Measurements from ENCODE around the gene ARSK. TPM values are rescaled to one million over a fixed set of nuclear protein-coding genes. Genes with fewer than 3 reads are reported as not detected.

ARSK gene
- total RNA-seq, 1 experiment from 2014 or later = 8.5 TPM

- H3K79me1 ChIP-seq (ENCODE audit: insufficient read depth, low read depth, low read length, poor library complexity, severe bottlenecking) = no peaks in the 10 kb centered on the region
- H3K56ac ChIP-seq (ENCODE audit: insufficient read length, low read depth, low read length) = no peak overlapping the region
- no peak overlapping the region for H2BK20ac ChIP-seq (ENCODE audit: low read depth, low read length, poor library complexity, severe bottlenecking)
- H3K4me3 Mint-ChIP-seq = no peak overlapping the region
- H3T11ph ChIP-seq (ENCODE audit: low read length) = no peak overlapping the region
- peaks cover 9 to 13% of the 10 kb centered on the region in 2 experiments for H3K9me3 Mint-ChIP-seq
- no peak overlapping the region for H3K9ac ChIP-seq (ENCODE audit: extremely low read depth, insufficient read length, low read length)
- no peaks in the 10 kb centered on the region for H3K4me1 Mint-ChIP-seq
- no peak overlapping the region for H3K4me2 ChIP-seq (ENCODE audit: insufficient read depth, insufficient read length, low read length)
- no peak overlapping the region for H3K4ac ChIP-seq (ENCODE audit: low read depth, low read length)
- H3K27me3 Mint-ChIP-seq (ENCODE audit: low read depth) = peaks cover 2% of the 10 kb centered on the region
- DNase-seq = no peak
- H4K20me1 ChIP-seq (ENCODE audit: control insufficient read depth, insufficient read depth, insufficient read length) = no peaks in the 10 kb centered on the region
- no peak for TF ChIP-seq CTCF (conservative IDR thresholded peaks at IDR 0.05)
- H3K27ac ChIP-seq (ENCODE audit: insufficient read length, low read depth, low read length) = no peak overlapping the region
- no peak overlapping the region for H2BK120ac ChIP-seq (ENCODE audit: low read depth, low read length, poor library complexity, severe bottlenecking)
- no CpG with 5 or more reads among the region's 3 CpGs for WGBS (ENCODE audit: extremely low coverage, insufficient read length, low lambda C conversion rate)
- no peak overlapping the region for H2BK15ac ChIP-seq (ENCODE audit: low read depth, low read length)
- no peak overlapping the region for H2BK5ac ChIP-seq (ENCODE audit: insufficient read length, low read length)
- H4K5ac ChIP-seq (ENCODE audit: insufficient read length, low read depth, low read length) = no peak overlapping the region
- no peaks in the 10 kb centered on the region for H3K9me3 ChIP-seq (ENCODE audit: control insufficient read depth, low read depth, low read length)
- no peaks in the 10 kb centered on the region for H3K79me2 ChIP-seq (ENCODE audit: insufficient read depth, low read length)
- H2BK12ac ChIP-seq (ENCODE audit: insufficient read length, low read depth, low read length) = no peak overlapping the region
- no peak overlapping the region for H2AFZ ChIP-seq (ENCODE audit: low read length)
- no peak overlapping the region for H3K23ac ChIP-seq (ENCODE audit: insufficient read length, low read depth, low read length)
- no peak overlapping the region for H3K18ac ChIP-seq (ENCODE audit: insufficient read length, low read depth, low read length)
- H3K27ac Mint-ChIP-seq = no peak overlapping the region
- no peak overlapping the region for H3K14ac ChIP-seq (ENCODE audit: insufficient read depth, low read length)
- no peaks in the 10 kb centered on the region for H3K27me3 ChIP-seq (ENCODE audit: insufficient read depth, low read length)
- H4K8ac ChIP-seq (replicated peaks; ENCODE audit: insufficient read length, low read depth, low read length) = no peak overlapping the region
- H3K4me1 ChIP-seq (ENCODE audit: insufficient read depth, low read length) = no peaks in the 10 kb centered on the region
- H3K36me3 Mint-ChIP-seq (ENCODE audit: insufficient read depth in 1 of 3, low read depth in 3 of 3) = peaks cover 5 to 14% (median 5%) of the 10 kb centered on the region in 3 experiments; a peak in 5 of 7 replicates
- no peaks in the 10 kb centered on the region for H3K23me2 ChIP-seq (ENCODE audit: insufficient read length, low read depth, low read length, poor library complexity, severe bottlenecking)
- H2AK5ac ChIP-seq (ENCODE audit: insufficient read length, low read length) = no peak overlapping the region
- no peak overlapping the region for H4K91ac ChIP-seq (ENCODE audit: insufficient read length, low read depth, low read length)
These were observed 54.8 kb downstream of the ARSK start for GRCh38 chr5:95609711-95610110.

Data from H9 (cell line).